Stimulated activated CD4-positive, alpha-beta T cell treated with anti-CD3 and anti-CD28 coated beads, Interleukin-4, amount 100 ng/mL, for 4 hours (primary cell): ENCODE data around the gene ELOVL1.

Experiments
- DNase-seq, 2 experiments: peaks; one replicate each; pipeline ENCODE4 v3.0.0-alpha.2; 2020

ELOVL1 gene

DNA sequence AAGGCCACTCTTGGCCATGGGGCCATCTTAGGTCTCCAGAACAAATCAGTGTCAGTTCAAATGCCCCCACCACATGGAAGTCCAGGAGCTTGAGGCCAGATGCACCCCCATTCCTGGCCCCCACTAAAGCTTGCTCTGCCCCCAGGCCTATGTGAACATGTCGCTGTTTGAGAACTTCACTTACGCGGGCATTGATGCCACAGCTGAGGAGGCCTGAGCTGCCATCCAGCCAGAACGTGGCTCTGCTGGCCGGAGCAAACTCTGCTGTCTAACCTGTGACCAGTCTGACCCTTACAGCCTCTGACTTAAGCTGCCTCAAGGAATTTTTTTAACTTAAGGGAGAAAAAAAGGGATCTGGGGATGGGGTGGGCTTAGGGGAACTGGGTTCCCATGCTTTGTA, 45.3 kb downstream of the ELOVL1 start:
- no peak for DNase-seq

DNA sequence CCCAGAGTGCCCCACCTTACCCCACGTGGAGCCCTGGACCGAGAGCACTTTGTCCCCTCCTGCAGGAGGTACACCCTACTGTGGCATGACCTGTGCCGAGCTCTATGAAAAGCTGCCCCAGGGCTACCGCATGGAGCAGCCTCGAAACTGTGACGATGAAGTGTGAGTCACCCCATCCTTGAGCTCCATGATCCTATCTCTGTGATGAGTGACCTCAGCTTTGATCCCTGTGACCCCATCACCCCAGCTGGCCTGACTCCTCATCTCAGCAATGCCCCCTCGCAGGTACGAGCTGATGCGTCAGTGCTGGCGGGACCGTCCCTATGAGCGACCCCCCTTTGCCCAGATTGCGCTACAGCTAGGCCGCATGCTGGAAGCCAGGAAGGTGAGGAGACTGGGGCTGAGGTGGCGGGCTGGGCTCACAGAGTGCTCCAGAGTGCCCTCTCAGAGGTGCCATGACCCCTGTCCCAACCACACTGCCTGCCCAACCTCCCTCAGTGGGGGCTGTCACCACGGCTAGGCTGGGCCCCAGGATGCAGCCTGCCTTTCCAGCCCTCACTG, 46.4 kb downstream of the ELOVL1 start:
- no peak for DNase-seq

DNA sequence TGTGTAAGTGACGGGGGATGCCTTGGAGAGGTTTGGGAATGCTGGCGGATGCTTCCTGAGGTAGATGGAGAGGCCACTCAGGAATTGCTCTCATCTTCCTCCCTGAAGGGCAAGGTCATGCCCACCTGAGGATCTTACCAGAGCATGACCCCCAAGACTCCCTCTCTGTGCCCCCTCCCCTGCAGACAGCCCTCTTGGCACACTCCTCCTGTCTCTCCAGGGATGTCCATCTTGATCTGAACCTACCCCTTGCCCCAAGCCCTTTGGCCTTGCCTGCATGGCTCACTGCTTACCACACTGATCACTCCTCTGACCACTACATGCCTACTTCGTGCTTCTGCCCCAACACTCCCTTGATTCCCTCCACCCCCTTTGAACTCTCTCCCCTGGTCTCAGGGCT, 48.0 kb downstream of the ELOVL1 start:
- no peak for DNase-seq

- no peak for DNase-seq
Observed at GRCh38 chr1:43319288-43319687, 48.5 kb downstream of the ELOVL1 start.

GRCh38 chr1:43318831-43319230, 49.0 kb downstream of the ELOVL1 start:
- no peak for DNase-seq

GRCh38 chr1:43317817-43318471, 49.9 kb downstream of the ELOVL1 start:
- no peak for DNase-seq

- DNase-seq = no peak
Observed at GRCh38 chr1:43316738-43317520, 50.9 kb downstream of the ELOVL1 start.

DNA sequence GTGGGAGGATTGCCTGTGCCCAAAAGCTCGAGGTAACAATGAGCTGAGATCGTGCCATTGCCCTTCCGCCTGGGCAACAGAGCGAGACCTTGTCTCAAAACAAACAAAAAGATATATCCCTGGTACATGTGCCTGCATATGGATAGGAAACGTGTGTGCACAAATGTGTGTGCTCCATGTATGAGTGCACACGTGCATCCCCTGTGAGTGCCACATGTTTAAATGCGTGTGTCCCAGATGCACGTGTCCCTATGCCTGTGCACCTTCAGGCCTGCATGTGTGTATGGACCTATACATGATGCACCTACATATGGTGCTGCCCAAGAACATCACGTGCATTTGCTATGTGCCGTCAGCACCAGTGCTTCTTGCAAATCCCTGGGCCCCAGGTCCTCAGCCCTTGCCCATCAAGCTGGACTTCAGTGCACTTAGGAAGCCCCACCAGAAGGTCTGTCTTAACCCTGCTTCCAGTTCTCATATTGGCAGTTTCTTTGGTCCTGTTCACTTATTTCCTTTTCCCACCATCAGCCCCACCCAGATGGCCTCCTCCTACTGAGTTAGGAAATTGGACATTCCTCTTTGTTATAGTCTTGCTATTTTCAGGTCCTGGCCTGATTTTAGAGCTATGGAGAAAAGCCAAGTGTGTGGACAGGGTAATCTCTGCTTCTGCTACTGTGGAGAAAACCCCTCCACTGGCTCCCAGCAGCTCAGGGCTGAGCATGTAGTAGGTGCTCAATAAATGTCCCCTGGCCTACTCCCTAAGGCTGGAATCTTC, 51.7 kb downstream of the ELOVL1 start:
- no peak for DNase-seq

DNA sequence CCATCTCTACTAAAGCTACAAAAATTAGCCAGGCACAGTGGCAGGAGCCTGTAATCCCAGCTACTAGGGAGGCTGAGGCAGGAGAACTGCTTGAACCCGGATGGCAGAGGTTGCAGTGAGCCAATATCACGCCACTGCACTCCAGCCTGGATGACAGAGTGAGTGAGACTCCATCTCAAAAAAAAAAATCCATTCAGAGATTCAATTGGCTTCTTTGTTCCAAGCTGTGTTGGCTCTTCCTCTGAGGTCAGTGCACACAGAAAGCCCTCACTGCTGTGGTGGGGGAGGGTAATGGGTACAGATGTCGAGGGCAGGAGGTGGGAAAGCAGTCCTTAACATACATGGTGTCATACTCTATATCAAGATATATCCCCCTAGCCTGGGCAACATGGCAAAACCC, 52.3 kb downstream of the ELOVL1 start:
- DNase-seq = no peak

- no peak for DNase-seq
Observed at GRCh38 chr1:43314233-43314632, 53.6 kb downstream of the ELOVL1 start.

- DNase-seq = no peak
Observed at GRCh38 chr1:43313771-43314170, 54.0 kb downstream of the ELOVL1 start.
